Measurements from ENCODE around the gene ZFP36L2. TPM values are rescaled to one million over a fixed set of nuclear protein-coding genes. Genes with fewer than 3 reads are reported as not detected.

The ZFP36L2 gene
- total and polyA plus RNA-seq, 10 of the 15 experiments (the other 5 are each of a cell fraction or from before 2014, with no cell fraction given) = 4.3 to 64.9 (median 19.5) TPM

DNA sequence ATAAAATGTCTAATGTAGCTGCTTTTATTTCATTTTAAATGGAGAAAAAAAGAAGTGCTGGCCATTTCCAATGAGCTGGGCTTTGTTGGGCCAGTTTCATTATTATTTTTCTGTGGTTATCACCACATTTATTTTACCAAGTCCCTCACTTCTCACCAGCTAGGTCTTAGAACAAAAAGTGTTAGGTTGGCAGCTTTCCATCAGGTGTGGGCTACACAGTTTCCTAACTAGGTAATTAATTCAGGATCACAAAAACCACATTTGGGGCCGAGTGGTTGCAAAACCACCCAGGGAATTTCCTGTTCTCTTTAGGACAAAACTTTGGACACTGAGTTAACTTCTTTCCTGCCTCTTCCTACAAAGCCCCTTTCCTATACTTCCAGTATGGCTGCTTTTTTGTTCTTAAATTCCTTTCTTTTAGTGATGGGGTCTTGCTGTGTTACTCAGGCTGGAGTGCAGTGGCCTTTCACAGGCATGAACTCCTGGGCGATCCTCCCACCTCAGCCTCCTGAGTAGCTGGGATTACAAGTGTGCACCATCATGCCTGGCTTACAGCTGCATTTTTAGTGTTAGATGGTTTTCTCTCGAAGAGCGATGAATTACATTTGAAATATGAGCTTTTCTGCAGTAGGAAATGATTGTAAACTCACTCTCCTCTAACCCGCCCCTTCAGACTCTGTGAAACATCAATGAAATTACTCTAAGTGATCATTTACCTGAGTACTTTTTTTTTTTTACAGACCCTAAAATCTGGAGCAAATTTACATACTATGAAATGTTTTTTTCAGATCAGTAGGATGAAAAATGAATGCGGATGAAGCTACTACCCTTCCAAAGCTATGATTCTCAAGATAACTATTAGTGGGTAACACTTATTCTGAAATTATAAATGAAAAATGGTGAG lies 2.6 kb upstream of the ZFP36L2 start (continued):
- TF ChIP-seq NR2C2 (IDR thresholded peaks at IDR 0.05; ENCODE audit: borderline replicate concordance, control insufficient read depth, insufficient read length, low read depth) = no peak
- TF ChIP-seq, protein P1, sequence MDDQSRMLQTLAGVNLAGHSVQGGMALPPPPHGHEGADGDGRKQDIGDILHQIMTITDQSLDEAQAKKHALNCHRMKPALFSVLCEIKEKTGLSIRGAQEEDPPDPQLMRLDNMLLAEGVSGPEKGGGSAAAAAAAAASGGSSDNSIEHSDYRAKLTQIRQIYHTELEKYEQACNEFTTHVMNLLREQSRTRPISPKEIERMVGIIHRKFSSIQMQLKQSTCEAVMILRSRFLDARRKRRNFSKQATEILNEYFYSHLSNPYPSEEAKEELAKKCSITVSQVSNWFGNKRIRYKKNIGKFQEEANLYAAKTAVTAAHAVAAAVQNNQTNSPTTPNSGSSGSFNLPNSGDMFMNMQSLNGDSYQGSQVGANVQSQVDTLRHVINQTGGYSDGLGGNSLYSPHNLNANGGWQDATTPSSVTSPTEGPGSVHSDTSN (IDR thresholded peaks at IDR 0.05; ENCODE audit: insufficient replicate concordance, low read depth, low read length) = no peak
- TF ChIP-seq ZNF592 (IDR thresholded peaks at IDR 0.05) = no peak
- TF ChIP-seq CHD2 (IDR thresholded peaks at IDR 0.05; ENCODE audit: borderline replicate concordance, low read depth, low read length) = no peak
- TF ChIP-seq POU2F2 (IDR thresholded peaks at IDR 0.05; ENCODE audit: borderline replicate concordance, low read depth, low read length) = no peak
- 0 out of 2 replicates have a peak, but pooled peaks have one; percentile 11 for TF ChIP-seq RAD51 (IDR thresholded peaks at IDR 0.05)
- TF ChIP-seq, protein P2, sequence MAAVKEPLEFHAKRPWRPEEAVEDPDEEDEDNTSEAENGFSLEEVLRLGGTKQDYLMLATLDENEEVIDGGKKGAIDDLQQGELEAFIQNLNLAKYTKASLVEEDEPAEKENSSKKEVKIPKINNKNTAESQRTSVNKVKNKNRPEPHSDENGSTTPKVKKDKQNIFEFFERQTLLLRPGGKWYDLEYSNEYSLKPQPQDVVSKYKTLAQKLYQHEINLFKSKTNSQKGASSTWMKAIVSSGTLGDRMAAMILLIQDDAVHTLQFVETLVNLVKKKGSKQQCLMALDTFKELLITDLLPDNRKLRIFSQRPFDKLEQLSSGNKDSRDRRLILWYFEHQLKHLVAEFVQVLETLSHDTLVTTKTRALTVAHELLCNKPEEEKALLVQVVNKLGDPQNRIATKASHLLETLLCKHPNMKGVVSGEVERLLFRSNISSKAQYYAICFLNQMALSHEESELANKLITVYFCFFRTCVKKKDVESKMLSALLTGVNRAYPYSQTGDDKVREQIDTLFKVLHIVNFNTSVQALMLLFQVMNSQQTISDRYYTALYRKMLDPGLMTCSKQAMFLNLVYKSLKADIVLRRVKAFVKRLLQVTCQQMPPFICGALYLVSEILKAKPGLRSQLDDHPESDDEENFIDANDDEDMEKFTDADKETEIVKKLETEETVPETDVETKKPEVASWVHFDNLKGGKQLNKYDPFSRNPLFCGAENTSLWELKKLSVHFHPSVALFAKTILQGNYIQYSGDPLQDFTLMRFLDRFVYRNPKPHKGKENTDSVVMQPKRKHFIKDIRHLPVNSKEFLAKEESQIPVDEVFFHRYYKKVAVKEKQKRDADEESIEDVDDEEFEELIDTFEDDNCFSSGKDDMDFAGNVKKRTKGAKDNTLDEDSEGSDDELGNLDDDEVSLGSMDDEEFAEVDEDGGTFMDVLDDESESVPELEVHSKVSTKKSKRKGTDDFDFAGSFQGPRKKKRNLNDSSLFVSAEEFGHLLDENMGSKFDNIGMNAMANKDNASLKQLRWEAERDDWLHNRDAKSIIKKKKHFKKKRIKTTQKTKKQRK (IDR thresholded peaks at IDR 0.05; ENCODE audit: low read depth, low read length) = no peak
- TF ChIP-seq RUNX3 (IDR thresholded peaks at IDR 0.05; ENCODE audit: low read length) = no peak
- peak; percentile 83; the same call in 1 of the 2 replicates for TF ChIP-seq ZSCAN29 (IDR thresholded peaks at IDR 0.05)
- TF ChIP-seq REST (IDR thresholded peaks at IDR 0.05; ENCODE audit: low read depth, low read length) = no peak
- TF ChIP-seq HSF1 (IDR thresholded peaks at IDR 0.05; ENCODE audit: low read depth, low read length) = no peak
- TF ChIP-seq POLR2AphosphoS5 (IDR thresholded peaks at IDR 0.05; ENCODE audit: low read length) = no peak
- no peak for TF ChIP-seq MYB (IDR thresholded peaks at IDR 0.05; ENCODE audit: borderline replicate concordance, low read depth, low read length)
- TF ChIP-seq SMARCA5 (IDR thresholded peaks at IDR 0.05) = no peak
- no peak for TF ChIP-seq IRF4 (IDR thresholded peaks at IDR 0.05; ENCODE audit: low read depth, low read length)
